Amniotic epithelial cell (primary cell): Measurements from ENCODE around the gene UTP4.
"Not testable (repeated sequence)": the region's sequence is repeated elsewhere in the genome, so short reads cannot be mapped to it uniquely, and the experiment has no call there.

Experiments
- DNase-seq: peaks from one replicate; pipeline ENCODE4 v3.0.0-alpha.2; 2010; ENCODE audit warnings: low read depth

UTP4 gene

GRCh38 chr16:69110406-69110805 lies 22.0 kb upstream of the UTP4 start:
- no peak for DNase-seq

- DNase-seq: no peak
These were observed 21.1 kb upstream of the UTP4 start for GRCh38 chr16:69111216-69111875.

GRCh38 chr16:69111876-69112230 lies 20.6 kb upstream of the UTP4 start:
- DNase-seq: no peak

GRCh38 chr16:69112285-69113129 lies 19.9 kb upstream of the UTP4 start:
- DNase-seq: peak; percentile 33

GRCh38 chr16:69113216-69113615 lies 19.2 kb upstream of the UTP4 start:
- no peak for DNase-seq

GRCh38 chr16:69114346-69114975 lies 18.0 kb upstream of the UTP4 start:
- DNase-seq: no peak

- DNase-seq: no peak
These were observed 17.5 kb upstream of the UTP4 start for GRCh38 chr16:69114976-69115355.

GRCh38 chr16:69115361-69115760 lies 17.1 kb upstream of the UTP4 start:
- no peak for DNase-seq

- DNase-seq: no peak
These were observed 16.6 kb upstream of the UTP4 start for GRCh38 chr16:69115837-69116236.

GRCh38 chr16:69116256-69116875 lies 16.1 kb upstream of the UTP4 start:
- DNase-seq: no peak

GRCh38 chr16:69116906-69117305 lies 15.5 kb upstream of the UTP4 start:
- no peak for DNase-seq

GRCh38 chr16:69118468-69118867 lies 14.0 kb upstream of the UTP4 start:
- no peak for DNase-seq

- no peak for DNase-seq
These were observed 13.5 kb upstream of the UTP4 start for GRCh38 chr16:69118994-69119393.

GRCh38 chr16:69119536-69119935 lies 12.9 kb upstream of the UTP4 start:
- no peak for DNase-seq

GRCh38 chr16:69120096-69120664 lies 12.3 kb upstream of the UTP4 start:
- DNase-seq: no peak

GRCh38 chr16:69123910-69124309 lies 8.5 kb upstream of the UTP4 start:
- peak; percentile 72 for DNase-seq

GRCh38 chr16:69124406-69124805 lies 8.0 kb upstream of the UTP4 start:
- DNase-seq: not testable (repeated sequence)

- not testable (repeated sequence) for DNase-seq
These were observed 7.5 kb upstream of the UTP4 start for GRCh38 chr16:69124961-69125360.

- no peak for DNase-seq
These were observed 6.2 kb upstream of the UTP4 start for GRCh38 chr16:69126221-69126620.

GRCh38 chr16:69126801-69127200 lies 5.6 kb upstream of the UTP4 start:
- not testable (repeated sequence) for DNase-seq

GRCh38 chr16:69127966-69128510 lies 4.4 kb upstream of the UTP4 start:
- DNase-seq: peak; percentile 68

- no peak for DNase-seq
These were observed 2.0 kb upstream of the UTP4 start for GRCh38 chr16:69130461-69130860.
